ENCODE measurements around the gene TBC1D14. TPM values are rescaled to one million over a fixed set of nuclear protein-coding genes. Genes with fewer than 3 reads are reported as not detected.

The TBC1D14 gene
- total and polyA plus RNA-seq, 10 of the 15 experiments (the other 5 are each of a cell fraction or from before 2014, with no cell fraction given): 0.87 to 39.3 (median 30.1) TPM

- TF ChIP-seq MTA2 (IDR thresholded peaks at IDR 0.05; ENCODE audit: low read depth): no peak
These were observed 35.4 kb downstream of the TBC1D14 start (continued) for GRCh38 chr4:6945052-6945409.

- intact Hi-C loops (cut with micrococcal nuclease; ENCODE audit: unreplicated experiment) (no loop called here), in situ Hi-C loops (cut with MboI) (no loop called here)
- CTCF ChIA-PET: interaction anchor here (1.0 to 2.5 kb wide), 2 partner anchors 36 to 38 kb away, joined by 3 to 9 read pairs; partner anchors contain the start of gene TBC1D14
- no peak for TF ChIP-seq MYC (IDR thresholded peaks at IDR 0.05; ENCODE audit: insufficient read depth, insufficient read length, insufficient replicate concordance, low read length, severe bottlenecking)
- no peak for TF ChIP-seq ATF7 (IDR thresholded peaks at IDR 0.05; ENCODE audit: low read depth)
- no peak for TF ChIP-seq GATAD2B (conservative IDR thresholded peaks at IDR 0.05; ENCODE audit: low read depth)
- TF ChIP-seq ZBTB40 (IDR thresholded peaks at IDR 0.05; ENCODE audit: borderline replicate concordance): no peak
- TF ChIP-seq CBX3 (IDR thresholded peaks at IDR 0.05; ENCODE audit: borderline replicate concordance, low read depth): no peak
- TF ChIP-seq CBX5 (IDR thresholded peaks at IDR 0.05; ENCODE audit: low read depth): no peak
- no peak for TF ChIP-seq SMC3 (IDR thresholded peaks at IDR 0.05; ENCODE audit: borderline replicate concordance, low read length)
- TF ChIP-seq SIX5 (IDR thresholded peaks at IDR 0.05; ENCODE audit: low read depth, low read length, severe bottlenecking): no peak
- TF ChIP-seq PAX8 (IDR thresholded peaks at IDR 0.05): no peak
- TF ChIP-seq LARP7 (IDR thresholded peaks at IDR 0.05): no peak
- no peak for TF ChIP-seq REST (IDR thresholded peaks at IDR 0.05; ENCODE audit: low read depth, low read length)
- TF ChIP-seq ELK1 (IDR thresholded peaks at IDR 0.05; ENCODE audit: low read depth, low read length): no peak
- no peak overlapping the region for H3K4me3 ChIP-seq
- RAD21 ChIA-PET (ENCODE audit: unreplicated experiment): no interaction called here
- SMC1A ChIA-PET (ENCODE audit: uncharacterized antibody, unreplicated experiment): no interaction called here
- POLR2A ChIA-PET: interaction anchor here (0.6 kb wide), 1 partner anchor 31 kb away, joined by 3 read pairs; no protein-coding TSS in a partner anchor
- H4K20me1 ChIP-seq (ENCODE audit: control insufficient read depth, insufficient read depth): no peaks in the 10 kb centered on the region
- H2AFZ ChIP-seq (ENCODE audit: control insufficient read depth, low read depth, low read length): no peak overlapping the region
- BruUV-seq (replicated peaks): no TSS peak
- H3K79me2 ChIP-seq (ENCODE audit: control insufficient read depth, insufficient read depth, low read length): no peaks in the 10 kb centered on the region
- H3K27ac ChIP-seq (ENCODE audit: control insufficient read depth, insufficient read depth): no peak overlapping the region
- DNase-seq (ENCODE audit: low read depth, low spot score) (no peak), FAIRE-seq (no peak), ATAC-seq (no peak)
- H3K4me2 ChIP-seq (ENCODE audit: control insufficient read depth, insufficient read depth): no peak overlapping the region
- 98% methylated on average over 7 of the region's 7 CpGs for WGBS (ENCODE audit: insufficient coverage, insufficient replicate concordance, low lambda C conversion rate, missing lambda C conversion rate)
- H3K4me1 ChIP-seq (ENCODE audit: control insufficient read depth, insufficient read depth, low read length): peaks cover 20% of the 10 kb centered on the region
- peaks cover 0 to 1% of the 10 kb centered on the region in 2 experiments; a peak in 1 of 4 replicates for H3K36me3 ChIP-seq (ENCODE audit: control insufficient read depth in 2 of 2, insufficient read depth in 2 of 2, low read length in 1 of 2)
- no peaks in the 10 kb centered on the region for H3K9me3 ChIP-seq (replicated peaks; ENCODE audit: control insufficient read depth, insufficient read depth, low read length)
- H3K27me3 ChIP-seq (replicated peaks in 1 of 2; ENCODE audit: control insufficient read depth in 2 of 2, insufficient read depth in 2 of 2, low read length in 1 of 2): no peaks in the 10 kb centered on the region
- H3K9ac ChIP-seq (ENCODE audit: control insufficient read depth, insufficient read depth, low read length): no peak overlapping the region
These were observed 36.9 kb downstream of the TBC1D14 start for GRCh38 chr4:6946497-6946896.
